Measurements from ENCODE around the gene ABCF1.
A peak's percentile ranks its signal among the peaks of the same experiment; 100 is the strongest.
"Not testable (repeated sequence)": the region's sequence is repeated elsewhere in the genome, so short reads cannot be mapped to it uniquely, and the experiment has no call there.

The ABCF1 gene

DNA sequence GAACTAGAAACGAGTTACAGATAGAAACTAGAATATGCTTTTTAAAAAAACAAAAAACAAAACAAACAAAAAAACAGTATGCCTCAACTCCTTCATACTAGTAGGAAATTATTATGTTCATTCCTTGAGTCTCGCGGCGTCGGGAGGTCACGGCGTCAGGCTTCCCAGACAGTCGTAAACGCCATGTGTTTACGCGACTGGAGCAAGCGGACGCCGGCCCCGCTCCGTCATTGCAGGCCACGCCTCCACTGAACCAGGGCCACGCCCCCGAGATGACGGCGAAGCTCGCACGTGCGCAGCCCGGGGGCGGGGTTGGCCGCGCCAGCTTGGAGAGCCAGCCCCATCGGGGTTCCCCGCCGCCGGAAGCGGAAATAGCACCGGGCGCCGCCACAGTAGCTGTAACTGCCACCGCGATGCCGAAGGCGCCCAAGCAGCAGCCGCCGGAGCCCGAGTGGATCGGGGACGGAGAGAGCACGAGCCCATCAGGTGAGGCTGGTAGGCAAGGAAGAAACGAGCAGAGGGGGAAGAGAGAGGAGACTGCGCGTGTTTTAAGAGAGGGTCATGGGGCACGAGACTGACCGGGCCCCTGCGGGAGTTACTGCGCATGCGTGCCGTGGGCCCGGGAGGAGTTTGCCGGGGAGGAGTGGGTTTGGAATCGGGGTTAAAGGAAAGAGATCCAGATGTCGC is at the start of gene ABCF1:
TSS of gene ABCF1 (plus strand) at position 368 of the 687 bp plus-strand sequence. CDS start at position 414, 46 bp downstream.
- peak; percentile 99 to 100 (median 100) for DNase-seq (ENCODE audit: low read depth in 4 of 4, low spot score in 1 of 4)

DNA sequence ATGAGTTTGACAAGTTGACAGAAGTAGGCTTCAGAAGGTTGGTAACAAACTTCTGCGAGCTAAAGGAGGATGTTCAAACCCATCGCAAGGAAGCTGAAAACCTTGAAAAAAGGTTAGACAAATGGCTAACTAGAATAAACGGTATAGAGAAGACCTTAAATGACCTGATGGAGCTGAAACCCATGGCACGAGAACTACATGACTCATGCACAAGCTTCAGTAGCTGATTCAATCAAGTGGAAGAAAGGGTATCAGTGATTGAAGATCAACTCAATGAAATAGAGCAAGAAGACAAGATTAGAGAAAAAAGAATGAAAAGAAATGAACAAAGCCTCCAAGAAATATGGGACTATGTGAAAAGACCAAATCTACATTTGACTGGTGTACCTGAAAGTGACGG is 49.3 kb upstream of the ABCF1 start:
- DNase-seq (ENCODE audit: low read depth in 4 of 4, low spot score in 1 of 4) = not testable (repeated sequence)

DNA sequence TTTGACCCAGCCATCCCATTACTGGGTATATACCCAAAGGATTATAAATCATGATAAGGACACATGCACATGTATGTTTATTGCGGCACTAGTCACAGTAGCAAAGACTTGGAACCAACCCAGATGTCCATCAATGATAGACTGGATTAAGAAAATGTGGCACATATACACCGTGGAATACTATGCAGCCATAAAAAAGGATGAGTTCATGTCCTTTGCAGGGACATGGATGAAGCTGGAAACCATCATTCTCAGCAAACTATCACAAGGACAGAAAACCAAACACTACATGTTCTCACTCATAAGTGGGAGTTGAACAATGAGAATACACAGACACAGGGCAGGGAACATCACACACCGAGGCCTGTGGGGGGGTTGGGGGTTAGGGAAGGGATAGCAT is 44.8 kb upstream of the ABCF1 start:
- not testable (repeated sequence) for DNase-seq (ENCODE audit: low read depth in 4 of 4, low spot score in 1 of 4)

DNA sequence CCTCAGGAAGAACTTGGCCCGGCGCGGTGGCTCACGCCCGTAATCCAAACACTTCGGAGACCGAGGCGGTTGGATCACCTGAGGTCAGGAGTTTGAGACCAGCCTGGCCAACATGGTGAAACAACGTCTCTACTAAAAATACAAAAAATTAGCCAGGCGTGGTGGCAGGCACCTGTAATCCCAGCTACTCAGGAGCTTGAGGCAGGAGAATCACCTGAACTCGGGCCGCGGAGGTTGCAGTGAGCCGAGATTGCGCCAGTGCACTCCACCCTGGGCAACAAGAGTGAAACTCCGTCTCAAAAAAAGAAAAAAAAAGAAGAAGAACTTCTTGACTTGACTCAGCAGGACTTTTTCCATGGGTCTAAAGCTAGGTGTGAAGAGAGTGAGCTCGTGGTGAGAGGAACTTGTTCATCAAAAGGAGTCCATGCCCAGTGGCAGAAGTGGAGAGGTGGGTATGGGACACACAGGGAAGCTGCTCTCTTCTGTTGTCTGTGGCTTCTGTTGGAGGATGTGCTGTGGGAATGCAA is 41.8 kb upstream of the ABCF1 start:
- peak in 3 of 4 experiments; percentile 26 to 40 (median 34) for DNase-seq (ENCODE audit: low read depth in 4 of 4, low spot score in 1 of 4)

- no peak for DNase-seq (ENCODE audit: low read depth in 4 of 4, low spot score in 1 of 4)
These were observed 41.2 kb upstream of the ABCF1 start for GRCh38 chr6:30530014-30530413.

- no peak for DNase-seq (ENCODE audit: low read depth in 4 of 4, low spot score in 1 of 4)
These were observed 37.6 kb upstream of the ABCF1 start for GRCh38 chr6:30533460-30534294.

DNA sequence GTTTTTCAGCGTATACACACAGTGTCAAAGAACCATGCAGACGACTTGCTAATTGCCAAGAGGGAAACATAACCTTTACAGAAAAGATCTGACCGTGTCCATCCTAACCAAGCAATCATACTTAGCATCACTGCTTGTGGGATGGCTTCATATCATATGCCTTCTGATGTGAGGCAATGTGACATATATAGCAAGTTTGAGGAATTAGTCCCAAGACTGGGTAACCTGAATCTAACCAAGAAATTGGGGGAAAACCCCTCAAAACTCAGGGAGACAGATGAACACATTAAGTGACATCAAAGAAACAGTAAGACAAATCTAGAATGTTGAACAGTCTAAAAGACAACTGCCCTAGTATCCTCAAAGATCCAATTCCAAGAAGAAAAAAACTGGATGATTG is 33.3 kb upstream of the ABCF1 start:
- no peak for DNase-seq (ENCODE audit: low read depth in 4 of 4, low spot score in 1 of 4)

- DNase-seq (ENCODE audit: low read depth in 4 of 4, low spot score in 1 of 4) = peak; percentile 54 to 69 (median 60)
These were observed 29.5 kb upstream of the ABCF1 start for GRCh38 chr6:30541515-30542403.

DNA sequence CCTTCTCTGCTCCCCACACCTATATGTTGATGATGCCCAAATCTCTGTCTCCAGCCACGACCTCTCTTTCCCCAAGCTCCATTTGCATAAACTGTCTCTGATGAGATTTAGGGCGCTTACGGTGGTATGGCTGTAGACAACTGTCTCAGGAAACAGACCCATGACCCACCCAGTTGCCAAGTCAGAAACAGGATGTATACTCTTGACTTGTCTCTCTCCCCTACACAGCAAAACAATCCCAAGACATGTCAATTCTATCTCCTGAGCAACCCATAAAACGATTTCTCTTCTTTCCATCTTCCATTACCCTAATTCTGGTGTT is 28.9 kb upstream of the ABCF1 start:
- DNase-seq (ENCODE audit: low read depth in 4 of 4, low spot score in 1 of 4) = no peak

DNA sequence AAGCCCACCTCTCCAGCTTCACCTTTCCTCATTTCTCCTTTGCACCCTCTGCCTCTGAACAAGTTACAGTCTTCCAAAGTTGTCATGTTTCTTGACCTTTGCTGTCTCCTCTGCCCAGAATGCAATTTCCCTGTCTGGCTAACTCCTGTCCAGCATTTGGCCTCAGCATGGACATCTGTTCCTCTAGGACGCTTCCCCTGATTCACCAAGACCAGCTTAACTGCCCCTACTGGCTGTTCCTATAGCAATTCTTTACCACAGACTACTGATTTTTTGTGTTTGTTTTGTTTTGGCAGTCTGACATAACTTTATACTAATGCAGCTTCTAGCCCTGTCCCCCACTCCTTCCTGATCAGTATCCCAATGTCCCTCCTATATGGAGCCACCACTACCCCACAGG is 28.3 kb upstream of the ABCF1 start:
- no peak for DNase-seq (ENCODE audit: low read depth in 4 of 4, low spot score in 1 of 4)

- no peak for DNase-seq (ENCODE audit: low read depth in 4 of 4, low spot score in 1 of 4)
These were observed 27.4 kb upstream of the ABCF1 start for GRCh38 chr6:30543821-30544220.

GRCh38 chr6:30544666-30545272 is 26.5 kb upstream of the ABCF1 start:
- no peak for DNase-seq (ENCODE audit: low read depth in 4 of 4, low spot score in 1 of 4)

- no peak for DNase-seq (ENCODE audit: low read depth in 4 of 4, low spot score in 1 of 4)
These were observed 23.8 kb upstream of the ABCF1 start for GRCh38 chr6:30547454-30547853.

GRCh38 chr6:30548375-30548774 is 22.9 kb upstream of the ABCF1 start:
- DNase-seq (ENCODE audit: low read depth in 4 of 4, low spot score in 1 of 4) = no peak

GRCh38 chr6:30554404-30554803 is 16.8 kb upstream of the ABCF1 start:
- no peak for DNase-seq (ENCODE audit: low read depth in 4 of 4, low spot score in 1 of 4)

- DNase-seq (ENCODE audit: low read depth in 4 of 4, low spot score in 1 of 4) = no peak
These were observed 16.1 kb upstream of the ABCF1 start for GRCh38 chr6:30554962-30555815.

DNA sequence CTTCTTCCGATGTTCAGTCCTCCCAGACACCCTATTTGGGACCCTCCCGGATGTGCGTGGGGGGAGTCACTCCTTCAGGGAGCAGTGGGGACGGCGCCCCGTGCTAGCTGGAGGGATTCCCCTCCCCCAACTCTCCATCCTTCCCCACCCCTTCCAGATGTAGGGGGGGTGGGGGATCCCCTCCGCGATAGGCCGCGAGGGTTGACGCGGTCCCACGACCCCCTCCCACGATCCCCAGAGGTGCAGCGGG is 15.5 kb upstream of the ABCF1 start:
- DNase-seq (ENCODE audit: low read depth in 4 of 4, low spot score in 1 of 4) = no peak

DNA sequence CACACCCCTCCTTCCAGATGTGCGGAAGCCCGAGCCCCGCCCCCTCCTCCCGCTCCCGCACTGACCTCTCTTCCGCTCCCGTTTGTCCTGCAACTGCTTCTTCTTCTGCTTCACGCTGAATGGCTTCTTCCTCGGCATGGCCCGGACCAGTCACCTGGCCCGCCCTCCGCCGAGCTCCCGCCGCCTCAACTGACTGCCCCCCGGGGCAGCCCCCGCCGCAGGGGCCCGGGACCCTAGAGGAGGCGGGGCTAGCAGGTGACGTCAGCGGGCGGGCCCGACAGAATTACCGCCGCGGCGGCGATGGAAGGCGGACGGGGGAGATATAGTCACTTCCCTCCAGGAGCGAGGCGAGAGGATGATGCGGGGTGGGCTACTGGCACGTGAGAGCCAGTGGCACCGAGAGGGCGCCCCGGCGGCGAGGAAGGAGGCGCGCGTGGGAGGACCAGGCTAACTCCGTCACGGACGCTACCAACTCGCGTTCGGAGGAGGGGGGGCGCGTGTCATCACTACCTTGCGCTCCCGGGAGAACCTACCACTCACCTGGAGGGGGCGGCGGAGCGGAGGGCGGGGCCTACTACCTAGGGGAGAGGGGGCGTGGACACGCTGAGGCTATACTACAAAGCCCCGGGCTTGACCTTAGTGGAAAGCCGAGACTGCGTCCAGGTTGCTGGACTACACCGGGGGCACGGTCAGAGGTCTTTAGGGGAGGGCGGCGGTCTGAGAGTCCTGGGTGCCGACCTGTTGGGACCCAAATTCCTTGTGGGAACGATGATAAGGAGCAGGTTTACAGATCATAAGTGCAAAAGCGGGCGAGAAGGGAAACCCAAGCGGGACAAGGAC is 15.0 kb upstream of the ABCF1 start, which contains the start of gene GNL1:
TSS of gene GNL1 (minus strand) at position 424 of the 840 bp plus-strand sequence. CDS start at position 138, 286 bp downstream.
- peak; percentile 97 to 99 (median 98) for DNase-seq (ENCODE audit: low read depth in 4 of 4, low spot score in 1 of 4)

All from stimulated activated CD4-positive, alpha-beta T cell treated with anti-CD3 and anti-CD28 coated beads, Interleukin-1b, Interleukin-23, amount 100 ng/mL, for 24 hours (primary cell).